ENCODE results near the gene TMEM31.
"Not testable (repeated sequence)": the region's sequence is repeated elsewhere in the genome, so short reads cannot be mapped to it uniquely, and the experiment has no call there.

The TMEM31 gene

DNA sequence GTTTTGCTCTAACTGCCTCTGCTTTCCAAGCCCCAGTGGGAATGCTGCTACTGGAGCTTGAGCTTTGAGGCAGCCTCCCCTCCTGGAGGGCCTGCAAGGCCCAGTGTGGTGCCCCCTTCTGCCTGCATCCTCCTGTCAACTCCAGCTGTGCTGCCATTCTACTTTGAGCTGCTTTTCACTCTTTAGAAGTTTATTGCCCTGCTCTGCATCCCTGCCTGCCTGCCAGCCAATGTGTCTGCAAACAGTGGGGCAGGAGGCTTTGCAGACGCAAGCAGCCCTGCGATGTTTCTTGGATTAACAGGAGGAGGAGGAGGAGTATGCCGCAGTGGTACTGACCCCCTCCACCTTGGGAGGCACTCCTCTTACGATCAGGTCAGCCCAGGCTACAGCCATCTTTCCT lies 16.4 kb downstream of the TMEM31 start:
- DNase-seq, result no peak

DNA sequence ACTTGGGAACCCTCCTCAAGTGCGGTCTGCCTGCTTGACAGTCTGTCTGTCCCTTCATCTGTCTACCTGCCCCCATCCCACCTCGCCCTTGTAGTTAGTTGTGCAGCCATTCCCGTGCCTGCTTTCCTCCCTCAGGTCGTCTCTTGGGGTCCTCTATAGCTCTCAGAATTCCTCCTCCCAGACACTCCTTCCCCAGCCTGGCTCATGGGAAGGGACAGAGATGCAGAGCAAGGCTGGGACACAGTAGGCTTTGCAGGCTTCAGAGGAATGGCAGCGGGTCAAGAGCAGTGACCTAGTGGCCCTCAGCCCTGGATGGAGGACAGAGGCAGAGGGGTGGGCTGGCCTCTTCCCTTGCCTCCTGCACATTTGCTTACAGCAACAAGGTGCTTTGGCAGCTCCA lies 18.3 kb downstream of the TMEM31 start:
- DNase-seq, result no peak

DNA sequence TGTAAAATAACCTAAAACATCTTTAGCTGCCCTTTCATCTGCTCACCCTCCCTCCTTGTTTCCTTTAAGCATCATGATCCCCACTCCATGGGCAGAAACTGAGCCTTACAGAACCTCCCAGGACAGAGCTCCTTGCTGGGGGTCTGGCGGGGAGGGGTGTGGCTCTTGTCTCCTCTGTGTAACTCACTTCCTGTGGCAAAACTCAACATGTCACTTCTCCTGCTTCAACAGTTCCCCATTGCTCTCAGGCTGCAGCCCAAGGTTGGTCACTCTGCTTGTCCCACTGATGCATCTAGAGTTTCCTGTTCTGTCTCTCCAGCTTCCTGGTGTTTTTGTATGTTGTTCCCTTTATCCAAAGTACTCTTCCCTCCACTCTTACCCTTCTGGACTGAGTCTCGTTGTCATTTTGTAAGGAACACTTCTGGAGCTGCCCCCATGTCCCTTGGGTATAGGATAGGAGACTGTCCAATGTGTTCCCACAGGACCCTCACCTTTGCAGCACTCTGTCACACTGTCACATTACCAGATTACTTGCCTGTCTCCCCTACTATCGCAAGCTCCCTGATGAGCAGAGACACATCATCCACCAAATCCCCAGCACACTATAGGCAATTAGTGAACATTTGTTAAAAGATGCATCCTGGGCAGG lies 19.6 kb downstream of the TMEM31 start:
- no peak for DNase-seq

DNA sequence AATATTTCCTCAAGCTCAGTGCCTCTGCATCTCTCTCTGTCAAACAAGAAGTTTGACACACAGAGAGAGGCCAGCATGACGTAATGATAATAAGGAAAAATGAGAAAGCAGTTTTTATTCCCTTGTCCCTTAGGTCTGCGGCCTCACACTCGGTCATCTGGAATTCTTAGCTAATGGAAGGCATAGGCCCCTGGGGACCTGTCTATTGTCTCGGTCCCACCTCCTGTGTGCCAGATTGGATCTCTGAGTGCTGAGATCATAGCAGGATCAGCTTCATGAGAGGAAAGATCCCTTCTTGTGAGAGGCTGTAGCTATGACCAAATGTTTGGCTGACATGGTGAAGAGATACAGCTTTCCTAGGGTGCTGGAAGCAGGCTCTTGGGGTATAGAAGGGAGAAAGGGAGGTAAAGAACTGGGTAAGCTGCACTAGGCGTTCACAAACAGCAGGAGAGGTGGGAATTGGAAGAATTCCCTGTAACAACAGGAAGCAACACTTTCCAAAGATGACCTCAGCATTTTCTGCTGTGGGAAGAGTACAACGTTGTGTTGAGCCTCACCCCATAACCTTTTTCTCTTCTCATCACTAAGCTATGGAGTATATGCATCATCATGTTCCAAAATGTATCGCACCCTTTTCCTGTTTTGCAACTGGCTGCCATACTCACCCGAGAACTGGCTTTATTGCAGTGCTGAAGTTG lies 20.2 kb downstream of the TMEM31 start:
- no peak for DNase-seq

DNA sequence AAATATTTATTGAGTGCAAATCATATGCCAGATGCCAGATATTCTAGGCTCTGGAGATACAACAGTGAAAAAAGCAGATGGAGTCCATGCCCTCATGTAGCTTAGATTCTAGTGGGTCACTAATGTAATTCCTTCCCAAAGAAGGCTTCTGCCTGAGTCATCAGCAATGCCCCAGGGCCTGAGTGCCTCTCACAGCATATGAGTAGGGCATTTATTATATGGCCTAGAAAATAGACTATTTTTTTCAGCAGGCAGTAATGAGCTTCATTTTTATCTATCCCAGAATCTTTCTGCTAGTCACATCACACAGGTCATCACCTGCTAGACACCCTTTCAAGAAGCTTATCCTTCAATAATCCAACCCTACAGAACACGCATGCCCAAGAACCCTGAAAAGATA lies 22.3 kb downstream of the TMEM31 start:
- no peak for DNase-seq

DNA sequence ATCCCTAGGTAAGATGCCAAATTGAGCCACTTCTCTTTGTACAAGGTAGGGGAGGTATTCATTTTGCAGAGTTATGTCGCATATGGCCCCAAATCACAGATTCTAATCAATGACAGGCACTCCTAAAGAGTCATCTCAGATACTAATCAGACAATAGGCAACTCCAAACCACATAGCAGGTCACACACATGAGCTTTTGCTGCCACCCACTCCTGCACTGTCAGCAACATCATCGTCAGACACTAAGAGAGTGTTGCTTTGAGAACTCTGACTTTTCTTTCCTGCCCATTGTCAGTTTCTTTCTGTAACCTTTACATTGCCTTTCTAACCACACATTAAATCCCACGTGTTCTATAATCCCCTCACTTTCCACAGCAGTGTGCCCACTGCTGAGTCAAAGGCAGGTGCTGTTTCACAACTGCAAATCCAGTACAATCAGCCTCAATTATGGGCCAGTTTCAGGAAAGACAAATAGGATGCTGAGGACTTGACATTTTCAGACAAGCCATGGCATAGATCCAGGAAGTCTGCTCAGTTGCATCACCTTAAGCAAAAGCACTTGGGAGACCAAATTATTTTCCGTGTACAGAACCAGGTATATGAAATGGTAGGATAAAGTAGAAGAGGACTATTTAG lies 23.5 kb downstream of the TMEM31 start:
- no peak for DNase-seq

DNA sequence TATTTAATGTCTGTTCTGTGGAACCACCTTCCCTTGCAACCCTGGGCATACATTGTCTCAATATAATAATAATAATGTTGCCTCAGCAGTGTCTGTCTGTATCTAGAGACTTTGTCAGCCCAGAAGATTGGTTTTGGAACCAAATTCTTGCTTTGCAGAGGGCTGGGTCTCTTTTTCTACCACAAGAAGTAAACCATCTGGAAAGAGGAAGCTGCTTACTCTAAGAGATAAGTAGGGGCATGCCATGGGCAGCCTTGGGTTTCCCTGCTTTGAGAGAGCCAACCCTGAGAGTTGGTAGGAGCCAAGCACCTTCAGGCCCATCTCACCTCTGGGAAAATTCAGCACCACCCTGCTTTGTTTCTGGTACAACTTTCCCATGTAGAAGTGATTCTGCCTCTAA lies 27.0 kb downstream of the TMEM31 start:
- DNase-seq, result no peak

DNA sequence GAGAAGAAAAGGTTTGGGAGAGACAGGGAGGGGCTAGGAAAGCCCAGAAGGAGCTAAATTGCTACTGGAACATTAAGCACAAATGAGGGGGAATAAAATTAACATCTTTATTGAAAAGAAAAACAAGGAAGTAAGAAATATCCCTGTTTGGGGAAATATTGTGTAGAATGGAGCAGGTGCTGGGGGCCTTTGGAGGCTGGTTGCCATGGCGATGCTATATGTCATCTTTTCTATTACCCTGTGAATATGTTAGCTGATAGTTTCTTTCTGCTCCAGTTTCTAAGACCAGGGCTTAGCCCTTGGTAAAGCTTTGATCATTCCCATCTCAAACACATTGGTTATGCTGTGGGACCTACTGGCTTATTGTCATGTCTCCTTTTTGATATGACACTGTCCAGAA lies 28.7 kb downstream of the TMEM31 start:
- DNase-seq, result no peak

DNA sequence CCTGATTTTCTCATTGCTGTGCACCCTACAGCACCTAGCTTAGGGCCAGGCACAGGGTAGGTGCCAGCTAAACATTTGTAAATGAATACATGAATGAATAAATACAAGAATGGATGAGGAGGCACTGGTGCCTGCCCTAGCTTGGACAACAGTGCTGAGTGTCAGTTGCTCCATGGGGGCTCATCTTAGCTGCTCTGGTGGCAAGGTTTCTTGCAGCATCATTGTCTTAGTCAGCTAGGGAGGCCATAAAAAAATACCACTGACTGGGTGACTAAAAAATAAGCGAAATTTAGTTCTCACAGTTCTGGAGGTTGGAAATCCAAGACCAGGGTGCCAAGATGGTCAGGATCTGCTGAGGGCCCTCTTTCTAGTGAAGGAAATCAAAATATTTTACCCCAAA lies 31.2 kb downstream of the TMEM31 start:
- DNase-seq, result no peak

DNA sequence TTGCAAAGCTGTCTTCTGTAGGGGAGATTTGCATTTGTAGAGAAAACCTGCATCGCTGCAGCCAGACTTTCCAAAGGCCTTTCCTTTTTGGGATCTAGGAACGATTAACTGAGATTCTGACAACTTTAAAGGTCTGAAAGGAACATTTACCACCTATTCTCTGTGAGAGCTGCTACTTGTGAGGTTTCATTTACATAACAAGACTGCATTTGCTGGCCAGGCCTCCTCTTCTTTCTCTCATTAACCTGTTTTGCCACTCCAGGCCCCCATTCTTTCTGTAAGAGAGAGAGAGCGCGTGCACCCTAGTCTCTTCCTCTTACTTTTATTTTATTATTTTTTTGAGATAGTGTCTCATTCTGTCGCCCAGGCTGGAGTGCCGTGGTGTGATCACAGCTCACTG lies 31.6 kb downstream of the TMEM31 start:
- DNase-seq, result no peak

DNA sequence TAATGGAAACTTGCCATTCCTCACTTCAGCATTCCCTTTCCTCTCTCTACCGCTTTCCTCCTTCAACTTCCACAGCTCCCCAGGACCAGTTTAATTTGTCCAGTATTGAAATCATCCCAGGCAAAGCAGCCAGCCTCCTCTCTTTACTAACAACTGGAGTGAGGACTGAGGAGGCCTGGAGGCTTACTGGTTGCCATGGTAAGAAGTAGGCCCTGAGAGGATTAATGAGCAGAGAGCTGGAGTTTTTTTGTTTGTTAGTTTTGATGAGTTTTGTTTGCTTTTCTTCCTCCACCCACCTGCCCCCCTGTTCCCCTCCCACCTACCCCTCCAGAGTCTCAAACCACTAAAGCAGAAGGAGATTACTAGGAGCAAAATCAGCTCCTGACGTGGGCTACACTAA lies 36.5 kb downstream of the TMEM31 start:
- DNase-seq, result no peak

DNA sequence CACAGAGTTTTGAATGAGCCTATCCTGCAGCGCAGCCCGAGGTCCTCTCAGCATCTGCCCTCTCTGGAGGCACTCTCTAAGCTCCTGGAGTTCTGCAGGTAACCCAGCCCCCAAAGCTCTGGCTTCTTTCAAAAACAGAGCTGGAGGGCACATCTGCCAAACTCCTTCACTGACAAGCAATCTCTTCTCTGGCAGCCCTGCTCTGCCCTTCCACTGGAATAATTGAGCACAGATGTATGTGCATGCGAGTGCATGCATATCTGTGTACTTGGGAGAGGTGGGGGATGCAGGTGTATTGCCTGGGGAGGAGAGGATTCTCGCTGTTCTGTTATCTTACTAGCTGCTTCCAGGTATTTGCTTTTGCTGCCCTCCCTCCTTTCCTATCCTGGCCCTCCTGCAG lies 43.7 kb downstream of the TMEM31 start:
- no peak for DNase-seq

DNA sequence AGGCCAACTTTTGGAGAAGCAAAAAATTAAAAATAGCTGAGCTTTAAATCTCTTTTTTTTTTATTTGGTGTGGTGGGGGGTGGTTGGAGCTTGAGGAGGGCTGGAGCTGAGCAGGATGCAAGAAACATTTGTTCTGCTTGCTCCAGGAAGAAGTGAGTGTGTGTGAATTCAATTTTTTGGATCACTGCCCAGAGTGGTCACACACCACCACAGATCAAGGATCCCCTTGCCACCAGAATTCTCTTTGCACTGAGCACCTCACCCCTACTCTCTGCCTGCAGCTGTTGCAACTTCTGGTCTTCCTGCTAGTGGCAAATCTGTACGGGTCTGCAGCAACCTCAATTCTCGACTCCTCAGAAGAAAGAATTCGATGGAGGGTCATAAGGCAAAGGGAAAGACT lies 46.0 kb downstream of the TMEM31 start:
- no peak for DNase-seq

DNA sequence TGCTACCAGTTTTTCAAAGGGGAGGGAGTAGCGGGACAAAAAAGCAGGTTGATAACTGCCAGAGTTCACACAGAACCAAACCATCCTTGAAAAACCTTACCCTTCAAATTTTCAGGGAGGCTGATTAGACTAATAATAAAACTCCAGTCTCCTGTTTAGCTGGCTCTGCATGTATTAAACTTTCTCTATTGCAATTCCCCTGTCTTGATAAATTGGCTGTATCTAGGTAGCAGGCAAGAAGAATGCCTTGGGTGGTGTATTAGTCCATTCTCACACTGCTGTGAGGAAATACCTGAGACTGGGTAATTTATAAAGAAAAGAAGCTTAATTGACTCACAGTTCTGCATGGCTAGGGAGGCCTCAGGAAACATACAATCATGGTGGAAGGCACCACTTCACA lies 47.8 kb downstream of the TMEM31 start:
- no peak for DNase-seq

DNA sequence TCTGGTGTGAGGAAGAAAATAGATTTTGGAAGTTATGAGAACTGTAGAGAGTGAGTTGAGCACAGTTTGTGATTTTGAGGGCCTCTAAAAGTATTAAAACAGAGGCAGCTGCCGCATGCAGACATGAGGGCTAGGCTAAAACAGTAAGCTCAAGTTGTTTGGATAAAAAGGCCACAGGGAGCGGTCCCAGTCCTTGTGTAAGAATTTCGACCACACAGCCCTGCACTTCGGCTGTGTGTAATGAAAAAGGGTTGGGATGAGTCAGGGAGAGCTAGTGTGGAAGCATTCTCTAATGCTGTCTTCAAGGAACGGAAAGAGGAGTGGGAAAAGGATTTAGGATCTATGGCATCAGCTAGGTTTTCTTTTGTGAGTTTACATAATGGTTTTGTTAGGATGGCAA lies 52.8 kb downstream of the TMEM31 start:
- not testable (repeated sequence) for DNase-seq
